GM23338 (cell line): ENCODE measurements around the gene TIMP3. TPM values are rescaled to one million over a fixed set of nuclear protein-coding genes. Genes with fewer than 3 reads are reported as not detected.

Experiments used
- ATAC-seq: fragments of 200-7000 bp; cut with Tn5 transposase; 3 replicates; pipeline ENCODE4 v1.9.1; 2020
- DNase-seq: peaks from one replicate; pipeline ENCODE4 v3.0.0-alpha.2; 2015; ENCODE audit warnings: low spot score
- H2AFZ ChIP-seq: fragments of 200-600 bp; sonication (generic); 2 replicates; pipeline ENCODE4 v1.8.0; 2016; ENCODE audit warnings: antibody characterized with exemption, mild to moderate bottlenecking, moderate library complexity
- H3F3A ChIP-seq: fragments of 200-600 bp; sonication (generic); replicated peaks from 2 replicates; pipeline ENCODE4 v1.8.0; 2017; ENCODE audit warnings: antibody characterized with exemption, mixed run types, low read depth
- H3K27ac ChIP-seq: fragments of 200-600 bp; sonication (generic); 2 replicates; pipeline ENCODE4 v1.6.1; 2016; ENCODE audit warnings: low read depth
- H3K27me3 ChIP-seq: fragments of 200-600 bp; sonication (generic); 2 replicates; pipeline ENCODE4 v1.8.0; 2016; ENCODE audit warnings: mild to moderate bottlenecking, mixed run types, moderate library complexity; ENCODE audit not compliant: insufficient read depth
- H3K36me3 ChIP-seq: fragments of 200-600 bp; sonication (generic); 2 replicates; pipeline ENCODE4 v1.8.0; 2016; ENCODE audit warnings: mild to moderate bottlenecking; ENCODE audit not compliant: insufficient read depth
- H3K4me1 ChIP-seq: fragments of 200-600 bp; sonication (generic); 2 replicates; pipeline ENCODE4 v1.8.0; 2016; ENCODE audit warnings: mild to moderate bottlenecking, moderate library complexity; ENCODE audit not compliant: insufficient read depth
- H3K4me2 ChIP-seq: fragments of 200-600 bp; sonication (generic); 2 replicates; pipeline ENCODE4 v1.7.1; 2017; ENCODE audit warnings: mixed run types
- H3K4me3 ChIP-seq: fragments of 200-600 bp; sonication (generic); 2 replicates; pipeline ENCODE4 v1.6.1; 2016; ENCODE audit warnings: mixed run types
- H3K79me2 ChIP-seq: fragments of 200-600 bp; sonication (generic); replicated peaks from 2 replicates; pipeline ENCODE4 v1.8.0; 2017; ENCODE audit warnings: mild to moderate bottlenecking; ENCODE audit not compliant: insufficient read depth
- H3K9me2 ChIP-seq: fragments of 200-600 bp; sonication (generic); 2 replicates; pipeline ENCODE4 v1.8.0; 2017; ENCODE audit not compliant: insufficient read depth
- H4K20me1 ChIP-seq: fragments of 200-600 bp; sonication (generic); replicated peaks from 2 replicates; pipeline ENCODE4 v1.8.0; 2017; ENCODE audit warnings: mild to moderate bottlenecking; ENCODE audit not compliant: insufficient read depth
- H3K27ac Mint-ChIP-seq: 2 replicates; pipeline ENCODE4 v1.8.0; 2020; ENCODE audit warnings: inconsistent platforms, mild to moderate bottlenecking, moderate library complexity, mixed read lengths
- H3K27me3 Mint-ChIP-seq: 3 replicates; pipeline ENCODE4 v1.8.0; 2022; ENCODE audit warnings: low read depth, mild to moderate bottlenecking, moderate library complexity, mixed read lengths, inconsistent platforms; ENCODE audit not compliant: insufficient read depth, poor library complexity
- H3K36me3 Mint-ChIP-seq: 3 replicates; pipeline ENCODE4 v1.8.0; 2021; ENCODE audit warnings: low read depth, mild to moderate bottlenecking, inconsistent platforms, moderate library complexity, mixed read lengths
- H3K4me1 Mint-ChIP-seq: 3 replicates; pipeline ENCODE4 v1.8.0; 2020; ENCODE audit warnings: mild to moderate bottlenecking, inconsistent platforms, mixed read lengths
- H3K4me3 Mint-ChIP-seq: 3 replicates; pipeline ENCODE4 v1.8.0; 2021; ENCODE audit warnings: moderate library complexity, mild to moderate bottlenecking, inconsistent platforms, mixed read lengths
- H3K9me3 Mint-ChIP-seq: 3 replicates; pipeline ENCODE4 v1.8.0; 2020; ENCODE audit warnings: moderate library complexity, mild to moderate bottlenecking, inconsistent platforms, mixed read lengths
- CREB1 ChIP-seq: fragments of 250-450 bp; sonication (Bioruptor Pico); IDR thresholded peaks from 2 replicates; pipeline ENCODE4 v1.5.0; 2020; ENCODE audit warnings: low read depth, mild to moderate bottlenecking, moderate library complexity
- EZH2 ChIP-seq: fragments of 200-600 bp; sonication (generic); IDR thresholded peaks from one replicate; pipeline ENCODE4 v1.8.0; 2017; ENCODE audit warnings: antibody characterized with exemption, mild to moderate bottlenecking, low read depth; ENCODE audit not compliant: unreplicated experiment
- JUNB ChIP-seq: IDR thresholded peaks from one replicate; pipeline ENCODE4 v1.6.1; 2016; ENCODE audit warnings: antibody characterized with exemption; ENCODE audit not compliant: unreplicated experiment
- NANOG ChIP-seq: IDR thresholded peaks from 2 replicates; pipeline ENCODE4 v1.6.1; 2016; ENCODE audit warnings: antibody characterized with exemption, borderline replicate concordance
- STAT1 ChIP-seq: IDR thresholded peaks from one replicate; pipeline ENCODE4 v1.6.1; 2016; ENCODE audit warnings: antibody characterized with exemption; ENCODE audit not compliant: unreplicated experiment
- ZNF114 ChIP-seq: fragments of 250-450 bp; sonication (Bioruptor Pico); IDR thresholded peaks from 2 replicates; pipeline ENCODE4 v1.5.0; 2020; ENCODE audit warnings: mild to moderate bottlenecking, moderate library complexity
- ZNF331 ChIP-seq: fragments of 250-450 bp; sonication (Bioruptor Pico); IDR thresholded peaks from 2 replicates; pipeline ENCODE4 v1.5.0; 2020; ENCODE audit warnings: low read depth, mild to moderate bottlenecking, moderate library complexity
- polyA plus RNA-seq: library from polyadenylated mRNA; unstranded; fragments of >200 nt; fragmentation: Nextera tagmentation; extraction: Ambion mirVana; gene quantifications from 2 replicates; pipeline ENCODE4 v1.2.1, GENCODE V29; 2016
- total RNA-seq: library from RNA; depleted of rRNA; stranded (reverse); fragments of >200 nt; shearing (Covaris generic); gene quantifications from 2 replicates; pipeline ENCODE4 v1.2.3, GENCODE V29; 2014
- TF ChIP-seq, protein P1 (sequence below), 2 experiments: fragments of 200-600 bp in 1 of 2; sonication (generic) in 1 of 2; conservative IDR thresholded peaks; 2 replicates each; pipeline versions ENCODE4 v1.5.1 to v1.6.1; 2016 to 2017; ENCODE audit warnings: antibody characterized with exemption in 2 of 2, low read depth in 2 of 2, mild to moderate bottlenecking in 2 of 2, moderate library complexity in 1 of 2
- TF ChIP-seq, protein P2 (sequence below): IDR thresholded peaks from 2 replicates; pipeline ENCODE4 v1.6.1; 2016; ENCODE audit warnings: antibody characterized with exemption
- TF ChIP-seq, protein P3 (sequence below): fragments of 250-450 bp; sonication (Bioruptor Pico); IDR thresholded peaks from 2 replicates; pipeline ENCODE4 v1.5.0; 2020; ENCODE audit warnings: mild to moderate bottlenecking, moderate library complexity

TIMP3 gene
- total and polyA plus RNA-seq, 2 experiments from 2014 or later: 1.4 to 4.3 TPM

DNA sequence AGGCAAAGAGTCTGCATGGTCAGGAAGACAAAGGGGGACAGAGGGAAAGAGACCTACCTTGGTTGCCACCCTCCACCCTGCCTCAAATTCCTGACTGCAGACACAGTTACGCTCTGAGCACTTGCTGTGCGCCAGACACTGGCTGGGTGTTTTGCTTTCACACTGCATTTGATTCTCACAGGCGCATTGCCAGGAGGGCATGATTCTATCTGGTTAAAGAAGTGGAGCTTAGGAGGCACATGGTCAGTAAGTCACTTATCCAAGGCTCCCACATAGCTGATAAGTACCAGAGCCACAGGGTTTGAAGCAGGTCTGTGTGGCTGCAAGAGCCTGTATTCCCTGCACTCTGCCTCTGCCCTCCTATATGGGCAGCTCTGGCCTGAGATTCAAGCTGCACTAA is 103.9 kb downstream of the TIMP3 start (continued):
- TF ChIP-seq, protein P1, sequence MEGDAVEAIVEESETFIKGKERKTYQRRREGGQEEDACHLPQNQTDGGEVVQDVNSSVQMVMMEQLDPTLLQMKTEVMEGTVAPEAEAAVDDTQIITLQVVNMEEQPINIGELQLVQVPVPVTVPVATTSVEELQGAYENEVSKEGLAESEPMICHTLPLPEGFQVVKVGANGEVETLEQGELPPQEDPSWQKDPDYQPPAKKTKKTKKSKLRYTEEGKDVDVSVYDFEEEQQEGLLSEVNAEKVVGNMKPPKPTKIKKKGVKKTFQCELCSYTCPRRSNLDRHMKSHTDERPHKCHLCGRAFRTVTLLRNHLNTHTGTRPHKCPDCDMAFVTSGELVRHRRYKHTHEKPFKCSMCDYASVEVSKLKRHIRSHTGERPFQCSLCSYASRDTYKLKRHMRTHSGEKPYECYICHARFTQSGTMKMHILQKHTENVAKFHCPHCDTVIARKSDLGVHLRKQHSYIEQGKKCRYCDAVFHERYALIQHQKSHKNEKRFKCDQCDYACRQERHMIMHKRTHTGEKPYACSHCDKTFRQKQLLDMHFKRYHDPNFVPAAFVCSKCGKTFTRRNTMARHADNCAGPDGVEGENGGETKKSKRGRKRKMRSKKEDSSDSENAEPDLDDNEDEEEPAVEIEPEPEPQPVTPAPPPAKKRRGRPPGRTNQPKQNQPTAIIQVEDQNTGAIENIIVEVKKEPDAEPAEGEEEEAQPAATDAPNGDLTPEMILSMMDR (conservative IDR thresholded peaks at IDR 0.05; ENCODE audit: low read depth in 2 of 2): no peak
- no peak for TF ChIP-seq ZNF331
- no peak for TF ChIP-seq STAT1
- TF ChIP-seq JUNB: no peak
- TF ChIP-seq NANOG: no peak

DNA sequence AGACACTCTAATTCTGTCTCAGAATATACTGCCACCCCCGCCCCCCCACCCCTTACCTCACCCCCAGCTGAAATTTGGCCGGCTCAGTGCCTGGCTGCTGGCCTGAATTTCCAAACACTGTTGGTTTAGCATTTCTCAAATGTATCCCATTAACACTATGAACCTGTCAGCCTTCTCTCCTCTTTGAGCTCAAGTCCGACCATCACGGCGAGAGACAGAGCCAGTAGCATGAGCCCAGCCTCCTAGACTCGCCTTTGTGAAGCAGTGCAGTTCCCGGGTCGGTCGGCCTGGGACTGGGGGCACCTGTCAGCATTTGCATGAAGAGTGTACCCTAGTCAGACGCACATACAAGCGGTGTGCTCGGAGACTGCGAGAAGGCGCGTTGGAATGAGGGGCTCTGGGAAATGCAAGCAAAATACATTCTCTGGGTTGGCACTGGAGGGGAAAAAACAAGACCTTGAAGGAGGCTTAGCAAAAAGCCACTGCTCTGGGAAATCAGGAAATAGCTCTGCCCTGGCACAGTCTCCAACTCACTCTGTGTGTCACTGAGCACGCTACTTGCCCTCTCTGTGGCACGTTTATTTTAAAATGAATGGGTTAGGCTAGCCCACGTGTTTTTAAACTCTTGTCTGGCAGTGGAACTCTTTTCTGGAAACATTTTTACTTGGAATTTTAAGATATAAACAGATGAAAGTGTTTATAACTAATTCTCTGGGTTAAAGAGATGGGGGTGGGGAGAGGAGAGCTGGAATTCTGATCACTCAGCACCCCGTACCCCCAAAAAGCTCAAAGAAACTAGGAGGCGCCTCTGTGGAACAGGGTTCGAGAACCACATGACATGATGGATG is 108.3 kb downstream of the TIMP3 start:
- Mint-ChIP-seq H3K9me3 (0 out of 3 replicates have a peak, but pooled peaks cover 3% of the 10 kb centered on the region), H3K27ac (no peak overlapping the region; the same call in 1 of the 2 replicates), H3K36me3 (peaks cover 3% of the 10 kb centered on the region; the same call in 1 of the 3 replicates), H3K4me1 (peaks cover 8% of the 10 kb centered on the region; the same call in 2 of the 3 replicates), H3K27me3 (peaks cover 2% of the 10 kb centered on the region), H3K4me3 (no peak overlapping the region)
- no peaks in the 10 kb centered on the region for H3K4me1 ChIP-seq
- H3K27me3 ChIP-seq: no peaks in the 10 kb centered on the region
- DNase-seq (no peak), ATAC-seq (no peak)
- no peaks in the 10 kb centered on the region for H3K79me2 ChIP-seq
- no peaks in the 10 kb centered on the region for H3K36me3 ChIP-seq
- H2AFZ ChIP-seq: no peak overlapping the region
- H3K27ac ChIP-seq: no peak overlapping the region
- no peaks in the 10 kb centered on the region for H3K9me2 ChIP-seq
- H4K20me1 ChIP-seq: 0 out of 2 replicates have a peak, but pooled peaks cover under 1% of the 10 kb centered on the region
- H3K4me3 ChIP-seq: no peak overlapping the region
- H3K4me2 ChIP-seq: no peak overlapping the region
- no peaks in the 10 kb centered on the region for H3F3A ChIP-seq
- TF ChIP-seq STAT1 (no peak), ZNF114 (CRISPR knock-in tag) (no peak), CREB1 (CRISPR knock-in tag) (no peak), EZH2 (no peak), ZNF331 (no peak)
- TF ChIP-seq, protein P2, sequence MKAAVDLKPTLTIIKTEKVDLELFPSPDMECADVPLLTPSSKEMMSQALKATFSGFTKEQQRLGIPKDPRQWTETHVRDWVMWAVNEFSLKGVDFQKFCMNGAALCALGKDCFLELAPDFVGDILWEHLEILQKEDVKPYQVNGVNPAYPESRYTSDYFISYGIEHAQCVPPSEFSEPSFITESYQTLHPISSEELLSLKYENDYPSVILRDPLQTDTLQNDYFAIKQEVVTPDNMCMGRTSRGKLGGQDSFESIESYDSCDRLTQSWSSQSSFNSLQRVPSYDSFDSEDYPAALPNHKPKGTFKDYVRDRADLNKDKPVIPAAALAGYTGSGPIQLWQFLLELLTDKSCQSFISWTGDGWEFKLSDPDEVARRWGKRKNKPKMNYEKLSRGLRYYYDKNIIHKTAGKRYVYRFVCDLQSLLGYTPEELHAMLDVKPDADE: no peak
- TF ChIP-seq, protein P3, sequence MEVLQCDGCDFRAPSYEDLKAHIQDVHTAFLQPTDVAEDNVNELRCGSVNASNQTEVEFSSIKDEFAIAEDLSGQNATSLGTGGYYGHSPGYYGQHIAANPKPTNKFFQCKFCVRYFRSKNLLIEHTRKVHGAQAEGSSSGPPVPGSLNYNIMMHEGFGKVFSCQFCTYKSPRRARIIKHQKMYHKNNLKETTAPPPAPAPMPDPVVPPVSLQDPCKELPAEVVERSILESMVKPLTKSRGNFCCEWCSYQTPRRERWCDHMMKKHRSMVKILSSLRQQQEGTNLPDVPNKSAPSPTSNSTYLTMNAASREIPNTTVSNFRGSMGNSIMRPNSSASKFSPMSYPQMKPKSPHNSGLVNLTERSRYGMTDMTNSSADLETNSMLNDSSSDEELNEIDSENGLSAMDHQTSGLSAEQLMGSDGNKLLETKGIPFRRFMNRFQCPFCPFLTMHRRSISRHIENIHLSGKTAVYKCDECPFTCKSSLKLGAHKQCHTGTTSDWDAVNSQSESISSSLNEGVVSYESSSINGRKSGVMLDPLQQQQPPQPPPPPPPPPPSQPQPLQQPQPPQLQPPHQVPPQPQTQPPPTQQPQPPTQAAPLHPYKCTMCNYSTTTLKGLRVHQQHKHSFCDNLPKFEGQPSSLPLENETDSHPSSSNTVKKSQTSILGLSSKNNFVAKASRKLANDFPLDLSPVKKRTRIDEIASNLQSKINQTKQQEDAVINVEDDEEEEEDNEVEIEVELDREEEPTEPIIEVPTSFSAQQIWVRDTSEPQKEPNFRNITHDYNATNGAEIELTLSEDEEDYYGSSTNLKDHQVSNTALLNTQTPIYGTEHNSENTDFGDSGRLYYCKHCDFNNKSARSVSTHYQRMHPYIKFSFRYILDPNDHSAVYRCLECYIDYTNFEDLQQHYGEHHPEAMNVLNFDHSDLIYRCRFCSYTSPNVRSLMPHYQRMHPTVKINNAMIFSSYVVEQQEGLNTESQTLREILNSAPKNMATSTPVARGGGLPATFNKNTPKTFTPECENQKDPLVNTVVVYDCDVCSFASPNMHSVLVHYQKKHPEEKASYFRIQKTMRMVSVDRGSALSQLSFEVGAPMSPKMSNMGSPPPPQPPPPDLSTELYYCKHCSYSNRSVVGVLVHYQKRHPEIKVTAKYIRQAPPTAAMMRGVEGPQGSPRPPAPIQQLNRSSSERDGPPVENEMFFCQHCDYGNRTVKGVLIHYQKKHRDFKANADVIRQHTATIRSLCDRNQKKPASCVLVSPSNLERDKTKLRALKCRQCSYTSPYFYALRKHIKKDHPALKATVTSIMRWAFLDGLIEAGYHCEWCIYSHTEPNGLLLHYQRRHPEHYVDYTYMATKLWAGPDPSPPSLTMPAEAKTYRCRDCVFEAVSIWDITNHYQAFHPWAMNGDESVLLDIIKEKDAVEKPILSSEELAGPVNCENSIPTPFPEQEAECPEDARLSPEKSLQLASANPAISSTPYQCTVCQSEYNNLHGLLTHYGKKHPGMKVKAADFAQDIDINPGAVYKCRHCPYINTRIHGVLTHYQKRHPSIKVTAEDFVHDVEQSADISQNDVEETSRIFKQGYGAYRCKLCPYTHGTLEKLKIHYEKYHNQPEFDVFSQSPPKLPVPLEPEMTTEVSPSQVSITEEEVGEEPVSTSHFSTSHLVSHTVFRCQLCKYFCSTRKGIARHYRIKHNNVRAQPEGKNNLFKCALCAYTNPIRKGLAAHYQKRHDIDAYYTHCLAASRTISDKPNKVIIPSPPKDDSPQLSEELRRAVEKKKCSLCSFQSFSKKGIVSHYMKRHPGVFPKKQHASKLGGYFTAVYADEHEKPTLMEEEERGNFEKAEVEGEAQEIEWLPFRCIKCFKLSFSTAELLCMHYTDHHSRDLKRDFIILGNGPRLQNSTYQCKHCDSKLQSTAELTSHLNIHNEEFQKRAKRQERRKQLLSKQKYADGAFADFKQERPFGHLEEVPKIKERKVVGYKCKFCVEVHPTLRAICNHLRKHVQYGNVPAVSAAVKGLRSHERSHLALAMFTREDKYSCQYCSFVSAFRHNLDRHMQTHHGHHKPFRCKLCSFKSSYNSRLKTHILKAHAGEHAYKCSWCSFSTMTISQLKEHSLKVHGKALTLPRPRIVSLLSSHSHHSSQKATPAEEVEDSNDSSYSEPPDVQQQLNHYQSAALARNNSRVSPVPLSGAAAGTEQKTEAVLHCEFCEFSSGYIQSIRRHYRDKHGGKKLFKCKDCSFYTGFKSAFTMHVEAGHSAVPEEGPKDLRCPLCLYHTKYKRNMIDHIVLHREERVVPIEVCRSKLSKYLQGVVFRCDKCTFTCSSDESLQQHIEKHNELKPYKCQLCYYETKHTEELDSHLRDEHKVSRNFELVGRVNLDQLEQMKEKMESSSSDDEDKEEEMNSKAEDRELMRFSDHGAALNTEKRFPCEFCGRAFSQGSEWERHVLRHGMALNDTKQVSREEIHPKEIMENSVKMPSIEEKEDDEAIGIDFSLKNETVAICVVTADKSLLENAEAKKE: no peak
- TF ChIP-seq, protein P1 (conservative IDR thresholded peaks at IDR 0.05; ENCODE audit: low read depth in 2 of 2): no peak
